ENCODE results near the gene PTPRK. TPM values are rescaled to one million over a fixed set of nuclear protein-coding genes. Genes with fewer than 3 reads are reported as not detected.

Gene PTPRK
- total and polyA plus RNA-seq, 9 of the 15 experiments (the other 6 are each of a cell fraction or from before 2014, with no cell fraction given) = 0.04 to 0.51 TPM; not detected in 7

GRCh38 chr6:128246472-128247260, 273.7 kb downstream of the PTPRK start:
- Histone ChIP-seq H4K20me1 (replicated peaks; ENCODE audit: control insufficient read depth, insufficient read depth, low read length) (no peaks in the 10 kb centered on the region), H3K36me3 (ENCODE audit: control insufficient read depth, insufficient read depth, low read length) (no peaks in the 10 kb centered on the region), H3K79me2 (ENCODE audit: control insufficient read depth, insufficient read depth, low read length) (no peaks in the 10 kb centered on the region), H3K9me1 (ENCODE audit: control insufficient read depth, insufficient read depth, low read length) (no peaks in the 10 kb centered on the region), H3K4me2 (ENCODE audit: insufficient read depth, low read length) (no peak overlapping the region), H3K27ac (ENCODE audit: extremely low read depth, low read depth, low read length) (no peak overlapping the region), H3K4me3 (no peak overlapping the region), H3K9me3 (replicated peaks; ENCODE audit: control insufficient read depth, insufficient read depth, low read depth, low read length) (0 out of 2 replicates have a peak, but pooled peaks cover 1% of the 10 kb centered on the region), H3K9ac (ENCODE audit: insufficient read depth in 1 of 2, low read depth in 2 of 2, low read length in 2 of 2) (no peak overlapping the region), H3K4me1 (replicated peaks in 1 of 2; ENCODE audit: control insufficient read depth in 2 of 2, insufficient read depth in 2 of 2, low read length in 2 of 2) (no peaks in the 10 kb centered on the region), H3K27me3 (ENCODE audit: control insufficient read depth in 2 of 2, insufficient read depth in 2 of 2, low read length in 2 of 2) (no peaks in the 10 kb centered on the region), H2AFZ (ENCODE audit: low read depth, low read length) (no peak overlapping the region)
- DNase-seq (ENCODE audit: extremely low read depth in 1 of 4, low spot score in 3 of 4) = no peak
- no peak for TF ChIP-seq TFAM (CRISPR knock-in tag; conservative IDR thresholded peaks at IDR 0.05)
- CTCF ChIA-PET (ENCODE audit: low intra/inter-chr PET ratio) = no interaction called here
- no TSS peak for BruUV-seq (replicated peaks)
- intact Hi-C loops (cut with micrococcal nuclease) = no loop called here
- in situ Hi-C loops (cut with MboI) = no loop called here
- WGBS (ENCODE audit: insufficient coverage, low coverage, missing lambda C conversion rate) = under 1% methylated on average over 7 of the region's 7 CpGs
- POLR2A ChIA-PET = no interaction called here
- no peak for ATAC-seq
- FAIRE-seq = no peak

DNA sequence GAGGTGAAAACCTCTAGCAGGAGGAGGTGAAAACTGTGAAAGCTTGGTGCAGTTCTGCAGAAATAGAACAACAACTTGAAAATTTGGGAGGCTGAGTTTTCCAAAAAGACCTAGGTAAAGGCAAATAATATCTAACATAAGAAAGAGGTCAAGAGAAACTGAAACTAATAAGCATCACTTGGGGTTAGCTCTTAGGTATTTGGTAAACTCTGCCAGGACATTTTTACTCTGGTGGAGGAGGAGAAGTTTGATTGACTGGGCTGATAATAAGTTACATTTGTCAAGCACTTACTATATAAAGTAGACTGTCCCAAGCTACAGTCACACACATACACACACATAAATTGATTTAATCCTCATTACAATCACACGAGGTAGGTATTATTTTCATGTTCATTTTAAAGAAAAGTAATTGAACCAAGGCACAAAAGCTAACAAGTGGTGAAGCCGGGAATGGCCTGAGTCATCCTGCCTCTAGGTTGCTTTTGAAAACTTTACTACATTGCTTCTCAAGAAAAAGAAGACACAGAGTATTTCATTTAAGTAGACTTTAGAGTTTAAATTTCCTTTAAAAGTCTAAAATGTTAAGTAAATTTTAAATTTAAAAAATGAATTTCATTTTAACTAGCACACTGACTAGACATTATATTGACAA, 275.5 kb downstream of the PTPRK start:
- CTCF ChIA-PET (ENCODE audit: low intra/inter-chr PET ratio) = no interaction called here
- WGBS (ENCODE audit: insufficient coverage, low coverage, missing lambda C conversion rate) = 0% methylated on average over 2 of the region's 2 CpGs
- TF ChIP-seq SMARCA5 (IDR thresholded peaks at IDR 0.05) (no peak), RFX5 (IDR thresholded peaks at IDR 0.05; ENCODE audit: low read depth, low read length) (no peak), BRD9 (IDR thresholded peaks at IDR 0.05; ENCODE audit: low read depth, partially characterized antibody) (no peak), FOXJ2 (tag; IDR thresholded peaks at IDR 0.05) (no peak), HSF4 (CRISPR knock-in tag; IDR thresholded peaks at IDR 0.05; ENCODE audit: borderline replicate concordance) (no peak), NR2C1 (IDR thresholded peaks at IDR 0.05) (no peak), NR2C1 (tag; IDR thresholded peaks at IDR 0.05) (no peak), KAT8 (IDR thresholded peaks at IDR 0.05; ENCODE audit: low read depth) (no peak), CBX8 (IDR thresholded peaks at IDR 0.05; ENCODE audit: borderline replicate concordance, extremely low read depth, low read depth, low read length, poor library complexity, severe bottlenecking) (no peak), ARID4B (CRISPR knock-in tag; IDR thresholded peaks at IDR 0.05) (no peak)

More for the DNA sequence above, 275.5 kb downstream of the PTPRK start:
- DNase-seq (ENCODE audit: extremely low read depth in 1 of 4, low spot score in 3 of 4) (no peak), ATAC-seq (no peak), FAIRE-seq (no peak)
- Histone ChIP-seq H3K4me2 (ENCODE audit: insufficient read depth, low read length) (no peak overlapping the region), H2AFZ (ENCODE audit: low read depth, low read length) (no peak overlapping the region), H3K36me3 (ENCODE audit: control insufficient read depth, insufficient read depth, low read length) (no peaks in the 10 kb centered on the region), H3K9me1 (ENCODE audit: control insufficient read depth, insufficient read depth, low read length) (no peaks in the 10 kb centered on the region), H3K79me2 (ENCODE audit: control insufficient read depth, insufficient read depth, low read length) (no peaks in the 10 kb centered on the region), H3K4me3 (no peak overlapping the region), H3K9me3 (replicated peaks; ENCODE audit: control insufficient read depth, insufficient read depth, low read depth, low read length) (no peaks in the 10 kb centered on the region), H3K27ac (ENCODE audit: extremely low read depth, low read depth, low read length) (no peak overlapping the region), H3K9ac (ENCODE audit: insufficient read depth in 1 of 2, low read depth in 2 of 2, low read length in 2 of 2) (no peak overlapping the region), H3K27me3 (ENCODE audit: control insufficient read depth in 2 of 2, insufficient read depth in 2 of 2, low read length in 2 of 2) (no peaks in the 10 kb centered on the region), H3K4me1 (replicated peaks in 1 of 2; ENCODE audit: control insufficient read depth in 2 of 2, insufficient read depth in 2 of 2, low read length in 2 of 2) (no peaks in the 10 kb centered on the region), H4K20me1 (replicated peaks; ENCODE audit: control insufficient read depth, insufficient read depth, low read length) (no peaks in the 10 kb centered on the region)
- no TSS peak for BruUV-seq (replicated peaks)
- POLR2A ChIA-PET = no interaction called here
- in situ Hi-C loops (cut with MboI) (no loop called here), intact Hi-C loops (cut with micrococcal nuclease) (no loop called here)

Measured in K562 (cell line).